LNCaP clone FGC (cell line): Measurements from ENCODE around the gene FAM171A2.

Experiments
- DNase-seq: peaks from one replicate; pipeline ENCODE4 v3.0.0-alpha.2; 2011; ENCODE audit warnings: low read depth
- H3K4me3 ChIP-seq: 2 replicates; pipeline ENCODE4 v1.5.1; 2011; ENCODE audit warnings: mild to moderate bottlenecking, low read depth, low read length, control low read depth
- CTCF ChIP-seq: IDR thresholded peaks from 2 replicates; pipeline ENCODE4 v1.5.1; 2012; ENCODE audit warnings: mild to moderate bottlenecking; ENCODE audit not compliant: control insufficient read depth, insufficient read depth; ENCODE audit errors: extremely low read depth

The FAM171A2 gene

GRCh38 chr17:44310188-44310587, 53.5 kb downstream of the FAM171A2 start:
- TF ChIP-seq CTCF: no peak

GRCh38 chr17:44309472-44309871, 54.2 kb downstream of the FAM171A2 start:
- no peak overlapping the region for H3K4me3 ChIP-seq
- no peak for TF ChIP-seq CTCF
- no peak for DNase-seq

More at GRCh38 chr17:44310188-44310587, 53.5 kb downstream of the FAM171A2 start:
- no peak for DNase-seq
- H3K4me3 ChIP-seq: no peak overlapping the region

DNA sequence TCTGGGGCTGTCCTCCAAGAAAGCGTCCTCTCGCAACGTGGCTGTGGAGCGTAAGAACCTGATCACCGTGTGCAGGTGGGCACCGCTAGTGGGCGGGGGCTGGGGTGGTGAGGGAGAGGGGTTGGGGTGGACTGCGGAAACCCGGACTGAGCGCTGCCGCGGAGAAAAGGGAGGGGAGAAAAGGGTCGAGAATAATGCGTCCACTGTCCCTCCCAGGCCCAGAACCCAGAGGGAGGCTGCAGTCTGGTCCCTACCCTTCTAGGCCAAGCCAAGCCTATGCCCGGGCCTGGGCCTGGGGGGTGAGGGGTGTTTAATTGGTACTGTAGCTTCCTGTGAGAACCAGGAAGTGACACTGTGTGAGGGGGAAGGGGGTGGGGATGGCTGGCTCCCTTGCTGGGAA, 54.8 kb downstream of the FAM171A2 start:
- no peak for DNase-seq
- no peak for TF ChIP-seq CTCF
- no peak overlapping the region for H3K4me3 ChIP-seq

- no peak within 1 kb of the TSS for H3K4me3 ChIP-seq
- no peak for TF ChIP-seq CTCF
- DNase-seq: no peak
These were observed 55.3 kb downstream of the FAM171A2 start, which contains the start of gene RUNDC3A for GRCh38 chr17:44308320-44308818. RUNDC3A (plus strand) TSS chr17:44308601; CDS start chr17:44308833, 232 bp downstream.

DNA sequence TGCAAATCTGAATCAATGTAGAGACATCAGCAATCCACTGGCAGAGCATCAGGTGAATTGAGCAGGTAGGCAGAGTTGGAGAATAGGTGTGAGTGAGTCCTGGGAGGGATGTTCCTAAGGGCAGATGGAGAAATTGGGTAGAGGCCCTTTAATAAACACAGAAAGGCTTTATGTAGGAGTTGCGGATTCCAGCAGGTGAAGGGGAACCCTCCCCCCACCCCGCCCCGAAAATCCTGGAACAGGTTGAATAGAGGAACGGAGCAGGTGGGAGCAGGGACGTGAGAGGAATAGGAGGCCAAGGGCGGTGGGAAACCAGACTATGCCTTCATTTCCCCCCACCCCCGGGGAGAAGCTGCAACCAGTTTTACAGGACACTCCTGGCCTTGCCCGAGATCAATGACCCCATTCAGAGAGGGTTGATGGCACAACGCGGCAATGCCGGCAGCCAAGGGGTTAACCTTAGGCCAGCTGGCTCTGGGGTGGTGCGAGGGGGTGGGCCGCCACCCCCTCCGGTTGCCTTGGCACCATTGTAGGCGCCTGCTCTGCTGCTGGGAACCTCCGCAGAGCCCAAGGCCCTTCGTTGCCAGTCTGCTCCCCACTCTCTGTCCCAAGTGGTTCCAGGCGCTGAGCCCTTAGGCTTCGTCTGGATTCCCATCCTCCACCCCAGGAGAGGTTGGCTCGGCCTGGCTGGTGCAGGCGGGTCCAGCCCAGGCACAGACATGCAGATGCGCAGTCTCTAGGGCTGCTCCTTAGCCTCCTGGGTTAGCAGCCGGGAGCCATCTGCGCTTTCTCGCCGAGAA, 56.1 kb downstream of the FAM171A2 start:
- DNase-seq: no peak
- no peak for TF ChIP-seq CTCF
- no peak overlapping the region for H3K4me3 ChIP-seq

- H3K4me3 ChIP-seq: no peak overlapping the region
- no peak for DNase-seq
- TF ChIP-seq CTCF: no peak
These were observed 59.0 kb downstream of the FAM171A2 start for GRCh38 chr17:44304651-44305050.
